GOT3 (cell line): ENCODE measurements around the gene FCER2.

ENCODE experiments used
- DNase-seq: peaks from one replicate; lab custom pipeline; 2025; ENCODE audit warnings: mixed read lengths; lab: John Stamatoyannopoulos, UW

The FCER2 gene

GRCh38 chr19:7677669-7678311 is 24.1 kb downstream of the FCER2 start:
- no peak for DNase-seq

GRCh38 chr19:7676854-7677253 is 25.1 kb downstream of the FCER2 start, which contains the start of gene MCEMP1:
Gene MCEMP1, plus strand, starts transcription at chr19:7677090. Its CDS starts 31 bp downstream, at chr19:7677121.
- no peak for DNase-seq

GRCh38 chr19:7676376-7676775 is 25.6 kb downstream of the FCER2 start:
- no peak for DNase-seq

DNA sequence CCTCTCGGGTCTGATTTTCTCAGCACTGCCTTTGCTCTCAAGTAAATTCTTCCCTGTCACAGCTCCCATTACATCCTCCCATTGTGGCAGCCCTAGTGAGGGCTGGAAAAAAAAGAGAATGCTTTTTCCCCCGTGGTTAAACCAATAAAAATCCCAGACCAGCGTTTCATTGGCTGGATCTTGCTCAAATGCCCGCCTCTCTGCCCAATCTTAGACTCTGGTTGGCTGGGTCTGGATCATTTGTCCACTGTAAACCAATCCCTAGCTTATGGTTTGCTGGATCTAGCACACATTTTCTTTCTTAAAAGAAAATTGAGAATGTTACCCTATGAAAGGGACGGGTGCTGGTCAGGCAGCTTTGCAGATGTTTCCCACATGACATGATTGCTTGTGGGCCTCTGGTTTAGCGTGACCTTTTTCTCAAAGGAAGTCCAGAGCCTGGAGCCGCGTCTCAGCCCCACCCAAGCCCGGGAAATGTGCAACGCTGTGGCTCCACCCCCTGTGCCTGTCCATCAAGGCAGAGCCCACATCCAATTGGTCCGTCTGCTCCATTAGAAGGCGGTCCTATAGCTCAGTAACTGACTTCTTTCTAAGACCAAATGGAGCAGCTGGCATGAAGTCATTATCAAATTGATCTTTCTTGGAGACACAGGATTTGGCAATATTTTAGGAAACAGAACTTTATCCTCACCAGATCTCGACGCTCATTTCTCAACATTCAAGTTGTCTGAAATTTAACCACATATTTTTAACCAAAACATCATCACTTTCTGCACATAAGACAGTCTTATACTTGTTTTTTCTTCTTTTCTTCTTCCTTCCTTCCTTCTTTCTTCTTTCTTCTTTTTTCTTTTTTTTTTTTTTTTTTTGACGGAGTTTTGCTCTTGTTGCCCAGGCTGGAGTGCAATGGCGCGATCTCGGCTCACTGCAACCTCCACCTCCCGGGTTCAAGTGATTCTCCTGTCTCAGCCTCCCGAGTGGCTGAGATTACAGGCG is 27.6 kb downstream of the FCER2 start:
- no peak for DNase-seq

DNA sequence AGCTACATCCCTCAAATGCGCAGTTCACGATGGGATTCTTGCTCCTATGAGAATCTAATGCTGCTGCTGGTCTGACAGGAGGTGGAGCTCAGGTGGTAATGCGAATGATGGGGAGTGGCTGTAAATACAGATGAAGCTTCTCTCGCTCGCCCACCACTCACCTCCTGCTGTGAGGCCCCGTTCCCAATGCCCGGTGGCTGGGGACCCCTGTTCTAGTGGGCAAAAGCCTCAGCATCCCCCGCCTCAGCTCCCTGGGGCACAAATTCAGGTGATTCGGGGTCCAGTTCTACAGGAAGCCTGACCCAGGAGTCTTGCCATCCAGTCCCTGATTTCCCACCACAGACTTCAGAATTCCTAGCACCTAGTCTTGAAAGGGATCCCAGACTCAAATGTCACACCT is 29.4 kb downstream of the FCER2 start:
- no peak for DNase-seq

DNA sequence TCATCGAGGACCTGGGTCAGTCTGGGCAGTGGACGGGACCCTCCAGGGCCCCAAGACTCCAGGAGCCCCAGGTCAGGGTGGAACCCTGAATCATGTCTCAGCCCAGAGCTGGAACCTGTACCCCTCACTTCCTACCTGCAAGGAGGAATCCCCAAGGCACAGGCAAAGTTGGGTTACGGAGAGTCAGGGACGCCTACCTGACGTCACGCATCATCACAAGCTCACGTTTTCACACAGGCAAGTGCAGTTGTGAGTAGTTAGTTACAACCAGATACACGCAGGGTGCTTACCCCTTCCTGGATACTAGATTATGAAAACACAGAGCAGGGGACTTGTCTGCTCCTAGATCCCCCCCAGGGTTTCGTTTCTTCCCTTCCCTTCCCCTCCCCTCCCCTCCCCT is 31.1 kb downstream of the FCER2 start:
- DNase-seq: no peak

DNA sequence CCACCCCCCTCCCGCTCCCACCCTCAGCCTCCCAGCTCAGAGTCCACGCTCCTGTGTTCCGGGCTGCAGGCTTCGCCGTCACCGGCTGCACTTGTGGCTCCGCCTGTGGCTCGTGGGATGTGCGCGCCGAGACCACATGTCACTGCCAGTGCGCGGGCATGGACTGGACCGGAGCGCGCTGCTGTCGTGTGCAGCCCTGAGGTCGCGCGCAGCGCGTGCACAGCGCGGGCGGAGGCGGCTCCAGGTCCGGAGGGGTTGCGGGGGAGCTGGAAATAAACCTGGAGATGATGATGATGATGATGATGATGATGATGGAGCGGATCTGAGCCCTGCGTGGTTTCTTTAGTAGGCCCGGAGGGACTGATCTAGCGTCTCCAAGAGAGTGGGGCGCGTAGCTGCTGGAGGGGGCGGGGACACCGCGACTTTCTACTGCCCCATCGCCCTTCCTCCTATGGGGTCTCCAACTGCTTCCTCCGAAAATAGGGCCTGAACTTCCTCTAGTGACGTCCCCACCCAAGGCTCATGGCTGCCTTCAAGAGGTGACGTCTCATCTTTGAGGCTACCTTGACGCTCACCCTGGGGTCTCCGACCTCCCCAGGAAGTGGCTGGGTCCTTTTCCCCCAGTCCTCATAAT is 31.7 kb downstream of the FCER2 start:
- DNase-seq: no peak

DNA sequence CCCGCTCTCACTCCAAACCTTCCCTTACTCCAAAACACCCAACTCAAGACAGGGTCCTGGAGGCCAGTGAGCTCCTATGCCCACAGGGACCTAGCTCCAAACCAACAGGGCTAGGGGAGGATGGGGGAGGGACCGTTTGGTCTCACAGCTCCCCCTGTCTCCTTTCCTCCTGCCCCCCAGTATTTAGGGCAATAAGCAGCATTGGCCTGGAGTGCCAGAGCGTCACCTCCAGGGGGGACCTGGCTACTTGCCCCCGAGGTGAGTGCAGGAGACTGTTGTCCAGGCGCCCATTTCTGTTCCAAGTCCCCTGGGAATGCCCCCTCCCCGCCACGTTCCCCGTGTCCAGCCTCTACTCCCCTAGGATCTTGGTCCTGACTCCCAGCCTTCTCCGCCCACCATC is 32.3 kb downstream of the FCER2 start:
- DNase-seq: no peak

DNA sequence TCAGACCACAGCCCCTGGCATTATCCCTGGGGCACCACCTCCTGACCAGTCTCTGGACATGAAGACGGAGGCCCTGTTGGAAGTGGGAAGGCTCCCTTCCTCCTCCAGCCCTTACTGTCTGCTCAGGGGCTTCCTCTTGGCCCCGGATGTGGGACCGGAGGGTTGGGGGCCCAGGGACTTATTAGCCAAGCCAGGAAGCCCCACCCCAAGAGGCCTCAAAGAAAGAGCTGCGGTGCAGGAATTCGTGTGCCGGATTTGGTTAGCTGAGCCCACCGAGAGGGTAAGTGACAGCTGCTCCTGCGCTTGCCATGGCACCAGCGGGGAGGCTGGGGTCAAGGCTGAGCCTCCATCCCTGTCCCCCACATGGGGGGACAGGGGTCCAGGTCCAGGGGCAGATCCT is 33.1 kb downstream of the FCER2 start, which contains the start of gene RETN:
Gene RETN (plus strand): TSS at position 208 of the 400 bp plus-strand sequence. CDS start 278 bp downstream, outside the sequence.
- no peak for DNase-seq

GRCh38 chr19:7665076-7665475 is 36.9 kb downstream of the FCER2 start:
- DNase-seq: no peak

GRCh38 chr19:7663706-7664105 is 38.2 kb downstream of the FCER2 start:
- DNase-seq: no peak

DNA sequence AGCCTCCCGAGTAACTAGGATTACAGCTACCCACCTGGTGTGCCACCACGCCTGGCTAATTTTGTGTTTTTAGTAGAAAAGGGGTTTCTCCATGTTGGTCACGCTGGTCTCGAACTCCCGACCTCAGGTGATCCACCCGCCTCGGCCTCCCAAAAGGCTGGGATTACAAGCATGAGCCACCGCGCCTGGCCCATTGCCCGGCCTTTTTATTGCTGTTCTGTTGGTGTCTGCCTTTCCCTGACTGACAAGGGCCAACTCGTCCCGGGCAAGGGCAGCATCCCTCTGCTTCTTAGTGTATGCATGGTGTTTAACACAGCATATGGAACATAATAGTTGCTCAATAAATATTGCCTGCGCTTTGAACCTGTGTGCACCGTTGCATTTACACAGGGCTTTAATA is 39.3 kb downstream of the FCER2 start:
- DNase-seq: no peak

DNA sequence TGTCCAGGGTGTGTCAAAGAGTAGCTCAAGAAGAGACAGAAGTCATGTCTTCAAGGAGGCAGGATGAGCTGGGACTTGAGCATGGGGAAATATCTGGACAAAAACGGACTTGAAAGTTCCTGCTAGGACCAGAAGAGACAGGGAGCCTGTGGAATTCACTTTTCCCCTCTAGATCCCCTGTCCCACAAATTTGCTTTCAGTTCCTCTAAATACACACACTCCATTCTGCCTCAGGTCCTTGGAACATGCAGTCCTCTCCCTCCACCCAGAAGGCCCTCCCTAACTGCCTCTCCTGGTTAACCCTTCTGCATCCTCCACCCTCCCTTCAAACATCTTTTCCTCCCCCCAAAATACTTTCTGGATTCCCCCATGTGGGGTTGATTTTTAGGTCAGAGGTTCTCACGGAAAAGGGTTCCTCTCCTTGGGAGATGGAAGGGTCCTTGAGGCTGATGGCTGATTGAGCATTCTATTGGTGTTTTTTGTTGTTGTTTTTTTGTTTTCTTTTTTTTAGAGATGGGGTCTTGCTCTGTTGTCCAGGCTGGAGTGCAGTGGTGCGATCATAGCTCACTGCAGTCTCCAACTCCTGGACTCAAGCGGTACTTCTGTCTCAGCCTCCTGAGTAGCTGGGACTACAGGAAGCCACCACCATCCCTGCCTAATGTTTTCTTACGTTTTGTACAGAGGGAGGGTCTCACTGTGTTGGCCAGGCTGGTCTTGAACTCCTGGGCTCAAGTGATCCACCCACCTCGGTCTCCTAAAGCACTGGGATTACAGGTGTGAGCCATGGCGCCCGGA is 40.0 kb downstream of the FCER2 start:
- DNase-seq: no peak

DNA sequence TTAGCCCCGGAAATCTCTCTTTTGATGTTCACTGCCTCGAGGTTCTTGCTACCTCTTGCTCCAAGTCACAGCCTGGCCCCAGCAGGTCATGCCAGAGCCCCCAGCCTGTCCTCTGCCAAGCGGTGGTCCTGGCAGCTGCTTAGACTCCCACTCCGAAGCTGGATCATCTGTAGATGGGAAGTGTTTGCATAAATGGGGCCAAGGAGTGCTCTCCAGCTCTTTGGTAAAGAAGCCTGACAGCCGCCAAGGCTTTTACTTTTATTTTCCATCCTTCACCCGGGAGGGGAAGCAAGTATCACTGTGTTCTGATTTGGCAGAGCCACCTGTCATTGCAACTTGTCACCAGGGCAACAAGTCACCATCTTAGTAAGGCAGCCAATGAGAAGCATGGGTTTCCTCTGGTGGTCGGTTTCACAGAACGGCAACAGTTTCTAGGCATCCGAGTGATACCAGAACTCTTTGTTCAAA is 43.7 kb downstream of the FCER2 start:
- DNase-seq: no peak

DNA sequence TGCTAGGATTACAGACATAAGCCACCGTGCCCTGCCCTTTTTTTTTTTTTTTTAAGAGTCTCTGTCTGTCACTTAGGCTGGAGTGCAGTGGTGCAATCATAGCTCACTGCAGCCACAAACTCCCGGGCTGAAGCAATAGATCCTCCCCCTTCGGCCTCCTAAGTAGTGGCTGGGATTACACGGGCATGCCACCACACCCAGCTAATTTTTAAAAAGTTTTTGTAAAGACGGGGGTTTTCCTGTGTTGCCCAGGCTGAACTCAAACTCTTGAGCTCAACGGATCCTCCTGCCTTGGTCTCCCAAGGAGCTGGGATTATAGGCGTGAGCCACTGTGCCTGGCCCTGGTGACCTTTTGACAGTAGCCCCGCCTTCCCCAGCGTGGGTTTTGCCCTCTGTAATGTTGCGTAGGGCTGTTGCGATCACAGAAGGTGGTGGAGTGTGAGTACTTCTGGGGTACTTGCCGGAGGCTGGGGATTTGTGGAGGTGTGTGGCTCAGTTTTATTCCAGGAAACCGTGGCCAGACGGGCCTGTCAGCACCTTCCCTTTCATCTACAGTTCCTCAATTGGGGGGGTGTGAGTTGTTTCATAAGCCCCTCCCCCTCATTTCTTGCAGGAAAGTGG is 44.7 kb downstream of the FCER2 start:
- no peak for DNase-seq

- DNase-seq: no peak
These were observed 46.4 kb downstream of the FCER2 start for GRCh38 chr19:7655581-7655980.

DNA sequence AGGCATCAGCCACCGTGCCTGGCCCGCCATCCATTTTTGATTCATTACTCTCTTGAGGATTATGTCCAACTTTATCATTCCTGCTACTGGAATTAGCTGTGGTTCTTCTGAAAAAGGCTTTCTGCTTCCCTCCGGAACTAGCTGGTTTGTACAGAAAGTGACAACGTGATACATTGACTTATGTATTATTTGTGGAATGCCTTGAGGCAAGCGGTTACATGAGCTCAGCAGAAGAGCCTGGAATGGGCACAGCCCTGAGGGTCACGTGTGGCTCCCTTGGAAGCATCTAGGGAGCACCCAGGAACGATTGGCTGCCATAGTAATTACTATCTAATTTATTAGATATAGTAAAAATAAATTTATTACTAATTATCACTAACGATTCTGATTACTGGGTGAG is 47.5 kb downstream of the FCER2 start:
- no peak for DNase-seq

- DNase-seq: peak; percentile 55
These were observed 49.8 kb downstream of the FCER2 start for GRCh38 chr19:7652061-7652641.

- DNase-seq: no peak
These were observed 51.8 kb downstream of the FCER2 start for GRCh38 chr19:7650148-7650547.

GRCh38 chr19:7648265-7649014 is 53.5 kb downstream of the FCER2 start:
- no peak for DNase-seq
